ENCODE data around the gene HMGN5. TPM values are rescaled to one million over a fixed set of nuclear protein-coding genes. Genes with fewer than 3 reads are reported as not detected.
A peak's percentile ranks its signal among the peaks of the same experiment; 100 is the strongest.

Gene HMGN5
- total RNA-seq, 2 experiments from 2014 or later = 2.0 to 15.3 TPM

DNA sequence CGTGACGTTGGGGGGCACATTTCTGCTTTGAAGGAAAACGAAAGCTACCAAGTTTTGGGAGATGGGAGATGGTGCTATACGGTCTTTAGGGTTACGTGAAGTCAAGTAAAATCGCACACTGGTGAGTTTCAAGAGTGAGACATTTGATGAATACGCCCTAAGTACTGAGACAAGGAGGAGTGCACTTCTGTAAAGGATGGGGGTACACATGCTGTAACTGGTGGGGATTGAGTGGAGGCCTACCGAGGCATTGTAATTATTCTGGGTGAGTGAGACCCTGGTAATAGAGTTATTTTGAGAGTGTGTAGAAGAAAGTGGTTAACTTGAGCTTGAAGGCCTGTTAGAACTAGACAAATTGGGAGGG lies 725 bp upstream of the HMGN5 start:
- ChIA-PET POLR2A (interaction anchor here (0.7 to 2.2 kb wide), 7 partner anchors 16 to 405 kb away, joined by 3 to 13 read pairs (median 4); partner anchors contain the start of gene BRWD3), CTCF (ENCODE audit: unreplicated experiment) (no interaction called here)
- peak overlapping the region; percentile 93; the same call in 1 of the 2 replicates for H2AFZ ChIP-seq (ENCODE audit: low read length)
- peaks cover 21% of the 10 kb centered on the region for H3K4me1 ChIP-seq (ENCODE audit: insufficient read depth, low read length, poor library complexity, severe bottlenecking)
- peak overlapping the region; percentile 95 for H3K27ac ChIP-seq (ENCODE audit: low read depth, low read length, poor library complexity, severe bottlenecking)
- no peaks in the 10 kb centered on the region for H3K9me2 ChIP-seq (ENCODE audit: insufficient read depth, low read length)
- TF ChIP-seq, protein P1, sequence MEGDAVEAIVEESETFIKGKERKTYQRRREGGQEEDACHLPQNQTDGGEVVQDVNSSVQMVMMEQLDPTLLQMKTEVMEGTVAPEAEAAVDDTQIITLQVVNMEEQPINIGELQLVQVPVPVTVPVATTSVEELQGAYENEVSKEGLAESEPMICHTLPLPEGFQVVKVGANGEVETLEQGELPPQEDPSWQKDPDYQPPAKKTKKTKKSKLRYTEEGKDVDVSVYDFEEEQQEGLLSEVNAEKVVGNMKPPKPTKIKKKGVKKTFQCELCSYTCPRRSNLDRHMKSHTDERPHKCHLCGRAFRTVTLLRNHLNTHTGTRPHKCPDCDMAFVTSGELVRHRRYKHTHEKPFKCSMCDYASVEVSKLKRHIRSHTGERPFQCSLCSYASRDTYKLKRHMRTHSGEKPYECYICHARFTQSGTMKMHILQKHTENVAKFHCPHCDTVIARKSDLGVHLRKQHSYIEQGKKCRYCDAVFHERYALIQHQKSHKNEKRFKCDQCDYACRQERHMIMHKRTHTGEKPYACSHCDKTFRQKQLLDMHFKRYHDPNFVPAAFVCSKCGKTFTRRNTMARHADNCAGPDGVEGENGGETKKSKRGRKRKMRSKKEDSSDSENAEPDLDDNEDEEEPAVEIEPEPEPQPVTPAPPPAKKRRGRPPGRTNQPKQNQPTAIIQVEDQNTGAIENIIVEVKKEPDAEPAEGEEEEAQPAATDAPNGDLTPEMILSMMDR (conservative IDR thresholded peaks at IDR 0.05; ENCODE audit: low read length) = no peak
- no peak for TF ChIP-seq EZH2phosphoT487 (IDR thresholded peaks at IDR 0.05; ENCODE audit: borderline replicate concordance, low read depth, low read length)
- peaks cover 31% of the 10 kb centered on the region for H3K36me3 ChIP-seq (ENCODE audit: insufficient read depth, low read length)
- H4K20me1 ChIP-seq (ENCODE audit: insufficient read depth, low read length) = no peaks in the 10 kb centered on the region
- no peaks in the 10 kb centered on the region for H3K9me3 ChIP-seq (ENCODE audit: low read length)
- peak overlapping the region; percentile 86 for H3K4me2 ChIP-seq (ENCODE audit: low read length)
- BruUV-seq (replicated peaks) = no TSS peak
- H3K4me3 ChIP-seq (ENCODE audit: low read depth, low read length, poor library complexity, severe bottlenecking) = peak overlapping the region; percentile 95
- intact Hi-C loops (cut with micrococcal nuclease; ENCODE audit: unreplicated experiment) = loop anchor here (5.0 kb wide), 3 partner anchors 80 to 395 kb away; partner anchors contain the start of gene BRWD3
- H3K79me2 ChIP-seq (ENCODE audit: insufficient read depth, low read depth, low read length) = peaks cover 55% of the 10 kb centered on the region
- no peak for DNase-seq (ENCODE audit: low spot score)

DNA sequence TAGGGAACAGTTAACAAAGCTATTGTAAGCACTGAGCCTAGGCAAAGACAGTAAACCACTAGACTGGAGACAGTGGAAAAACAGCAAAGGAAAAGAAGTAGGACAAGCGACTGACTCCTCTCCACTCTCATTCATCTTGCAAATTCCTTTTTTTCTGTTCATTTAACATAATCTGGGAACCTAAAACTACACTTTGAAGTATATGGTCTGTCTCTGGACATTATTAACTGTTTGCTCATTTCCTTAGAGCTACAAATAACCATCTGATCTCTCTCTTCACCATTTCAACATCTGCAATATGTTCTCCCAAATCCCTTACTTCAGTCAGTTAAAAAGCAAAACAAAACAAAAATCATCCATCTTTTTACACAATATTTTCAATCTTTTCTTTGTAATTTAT lies 642 bp downstream of the HMGN5 start:
- H3K4me3 ChIP-seq (ENCODE audit: low read depth, low read length, poor library complexity, severe bottlenecking) = peak overlapping the region; percentile 95
- H4K20me1 ChIP-seq (ENCODE audit: insufficient read depth, low read length) = no peaks in the 10 kb centered on the region
- H3K9me3 ChIP-seq (ENCODE audit: low read length) = no peaks in the 10 kb centered on the region
- TF ChIP-seq, protein P1 (conservative IDR thresholded peaks at IDR 0.05; ENCODE audit: low read length) = no peak
- no peak for TF ChIP-seq EZH2phosphoT487 (IDR thresholded peaks at IDR 0.05; ENCODE audit: borderline replicate concordance, low read depth, low read length)
- no peak for DNase-seq (ENCODE audit: low spot score)
- H3K4me2 ChIP-seq (ENCODE audit: low read length) = peak overlapping the region; percentile 86
- H3K79me2 ChIP-seq (ENCODE audit: insufficient read depth, low read depth, low read length) = peaks cover 41% of the 10 kb centered on the region
- peaks cover 18% of the 10 kb centered on the region for H3K36me3 ChIP-seq (ENCODE audit: insufficient read depth, low read length)
- ChIA-PET POLR2A (interaction anchor here (1.5 to 2.2 kb wide), 4 partner anchors 17 to 393 kb away, joined by 4 to 13 read pairs (median 6); partner anchors contain the start of gene BRWD3), CTCF (ENCODE audit: unreplicated experiment) (interaction anchor here (1.1 kb wide), 2 partner anchors 391 to 393 kb away, joined by 3 read pairs; no protein-coding TSS in a partner anchor)
- no TSS peak for BruUV-seq (replicated peaks)
- H2AFZ ChIP-seq (ENCODE audit: low read length) = peak overlapping the region; percentile 93
- H3K9me2 ChIP-seq (ENCODE audit: insufficient read depth, low read length) = no peaks in the 10 kb centered on the region
- intact Hi-C loops (cut with micrococcal nuclease; ENCODE audit: unreplicated experiment) = loop anchor here (5.0 kb wide), 3 partner anchors 79 to 394 kb away; partner anchors contain the start of gene BRWD3
- H3K4me1 ChIP-seq (ENCODE audit: insufficient read depth, low read length, poor library complexity, severe bottlenecking) = peaks cover 20% of the 10 kb centered on the region
- peak overlapping the region; percentile 95 for H3K27ac ChIP-seq (ENCODE audit: low read depth, low read length, poor library complexity, severe bottlenecking)

DNA sequence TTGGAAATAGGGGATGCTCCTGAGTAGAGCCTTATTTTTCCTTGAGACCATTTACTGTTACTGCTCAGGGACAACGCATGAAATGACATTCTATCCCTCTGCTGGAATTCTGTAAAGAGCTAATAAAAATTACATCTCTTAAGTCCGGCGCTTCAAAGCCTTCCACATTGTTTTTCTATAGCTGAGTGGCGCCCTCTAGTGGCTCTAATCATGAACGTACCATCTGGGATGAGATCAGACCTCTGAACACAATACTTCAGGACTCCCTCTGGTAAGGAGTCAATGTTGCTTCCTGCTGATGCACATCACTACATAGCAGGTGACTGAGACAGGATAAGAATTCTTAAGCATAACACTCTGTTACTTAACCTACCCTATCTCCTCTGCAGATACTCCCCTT lies 6.0 kb downstream of the HMGN5 start:
- H3K4me3 ChIP-seq (ENCODE audit: low read depth, low read length, poor library complexity, severe bottlenecking) = no peak overlapping the region
- no TSS peak for BruUV-seq (replicated peaks)
- DNase-seq (ENCODE audit: low spot score) = peak; percentile 70
- peaks cover under 1% of the 10 kb centered on the region for H3K4me1 ChIP-seq (ENCODE audit: insufficient read depth, low read length, poor library complexity, severe bottlenecking)
- intact Hi-C loops (cut with micrococcal nuclease; ENCODE audit: unreplicated experiment) = loop anchor here (2.0 kb wide), 1 partner anchor 319 kb away; no protein-coding TSS in a partner anchor
- ChIA-PET POLR2A (interaction anchor here (0.6 kb wide), 2 partner anchors 163 to 445 kb away, joined by 3 read pairs; no protein-coding TSS in a partner anchor), CTCF (ENCODE audit: unreplicated experiment) (no interaction called here)
- no peaks in the 10 kb centered on the region for H3K79me2 ChIP-seq (ENCODE audit: insufficient read depth, low read depth, low read length)
- peak overlapping the region; percentile 61; the same call in 1 of the 2 replicates for H2AFZ ChIP-seq (ENCODE audit: low read length)
- H4K20me1 ChIP-seq (ENCODE audit: insufficient read depth, low read length) = no peaks in the 10 kb centered on the region
- no peaks in the 10 kb centered on the region for H3K9me2 ChIP-seq (ENCODE audit: insufficient read depth, low read length)
- H3K36me3 ChIP-seq (ENCODE audit: insufficient read depth, low read length) = no peaks in the 10 kb centered on the region
- H3K9me3 ChIP-seq (ENCODE audit: low read length) = no peaks in the 10 kb centered on the region
- 0 out of 2 replicates have a peak overlapping the region, but pooled peaks have one; percentile 20 for H3K4me2 ChIP-seq (ENCODE audit: low read length)
- TF ChIP-seq, protein P1 (conservative IDR thresholded peaks at IDR 0.05; ENCODE audit: low read length) = peak; percentile 80
- TF ChIP-seq EZH2phosphoT487 (IDR thresholded peaks at IDR 0.05; ENCODE audit: borderline replicate concordance, low read depth, low read length) = no peak
- no peak overlapping the region for H3K27ac ChIP-seq (ENCODE audit: low read depth, low read length, poor library complexity, severe bottlenecking)

Measured in OCI-LY7 (cell line).